GM19023 (cell line): ENCODE measurements around the gene CLEC16A.

Experiments
- ATAC-seq: cut with Tn5 transposase; IDR thresholded peaks from one replicate; pipeline ENCODE4 v1.9.1; 2021; ENCODE audit warnings: mild to moderate bottlenecking, moderate library complexity; ENCODE audit not compliant: unreplicated experiment

Gene CLEC16A

DNA sequence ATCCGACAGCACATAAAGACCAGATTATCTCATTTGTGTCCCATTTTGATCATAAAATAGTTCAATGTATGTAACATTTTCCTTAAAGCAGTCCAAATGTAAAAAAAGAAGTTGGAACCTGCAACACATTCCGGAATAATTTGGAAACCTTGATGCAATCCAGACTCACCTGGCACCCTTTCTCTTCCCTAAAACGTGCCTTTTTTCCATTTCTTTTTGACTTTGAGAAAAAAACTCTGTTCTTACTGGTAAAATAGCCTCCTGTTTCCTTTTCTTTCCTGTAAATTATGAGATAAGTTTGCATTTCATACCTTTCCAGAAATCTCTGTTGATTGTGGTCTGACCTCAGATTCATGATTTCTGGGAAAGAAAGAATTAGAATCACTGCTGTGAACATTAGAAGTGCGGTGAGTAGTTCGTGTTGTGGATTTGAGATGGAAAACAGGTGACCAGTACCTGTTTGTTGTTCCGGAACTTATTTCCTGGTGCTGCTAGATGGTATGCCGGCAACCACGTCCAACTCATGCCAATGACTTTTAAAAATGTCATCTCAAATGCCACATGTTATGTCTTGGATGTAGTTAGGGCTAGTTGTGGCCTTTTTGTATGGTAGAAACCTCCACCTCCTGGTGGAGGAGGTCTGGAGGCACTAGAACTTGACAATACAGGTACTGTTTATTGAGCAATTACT is 203.5 kb downstream of the CLEC16A start:
- ATAC-seq = no peak

DNA sequence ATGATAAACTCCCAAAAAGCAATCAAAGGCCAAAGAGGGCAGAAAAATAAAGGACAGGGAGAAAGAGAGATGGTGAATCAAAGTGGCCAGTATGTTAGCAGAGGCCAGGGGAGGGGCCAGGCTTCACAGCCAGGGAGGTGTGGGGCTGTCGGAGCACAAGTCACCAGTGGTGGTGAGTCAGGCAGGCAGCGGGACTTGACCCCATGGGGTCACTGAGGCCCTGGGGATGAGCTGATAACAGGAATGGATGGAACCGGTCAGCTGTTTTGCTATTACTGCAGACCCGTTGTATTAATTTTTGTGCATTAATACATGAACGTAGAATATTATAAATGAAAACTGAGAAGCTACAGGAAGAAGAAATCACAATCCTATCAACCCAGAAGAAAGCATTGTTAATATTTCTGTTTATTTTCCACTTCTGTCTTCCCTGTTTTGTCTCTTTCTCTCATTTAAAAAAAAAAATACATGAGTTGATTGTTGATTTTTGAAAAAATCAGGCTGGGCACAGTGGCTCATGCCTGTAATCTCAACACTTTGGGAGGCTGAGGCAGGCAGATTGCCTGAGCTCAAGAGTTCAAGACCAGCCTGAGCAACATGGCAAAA is 204.8 kb downstream of the CLEC16A start:
- no peak for ATAC-seq

DNA sequence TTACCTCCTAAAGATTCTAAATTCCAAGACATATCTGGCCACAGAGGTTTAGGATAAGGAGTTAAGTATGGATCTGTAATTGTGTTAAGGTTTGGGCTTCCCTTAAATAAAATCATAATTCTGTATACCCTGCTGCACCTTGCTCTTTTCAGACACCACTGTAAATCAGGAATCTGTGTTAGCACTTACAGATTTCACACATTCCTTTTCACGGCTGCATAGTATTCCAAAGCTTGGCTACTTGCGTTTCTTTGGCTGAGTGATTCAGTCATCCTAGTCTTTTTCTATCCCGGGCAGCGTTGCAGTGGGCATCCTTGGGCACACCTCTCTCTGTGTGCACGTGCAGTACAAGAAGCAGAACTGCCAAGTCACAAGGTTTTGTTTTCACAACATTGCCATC is 205.8 kb downstream of the CLEC16A start:
- no peak for ATAC-seq

DNA sequence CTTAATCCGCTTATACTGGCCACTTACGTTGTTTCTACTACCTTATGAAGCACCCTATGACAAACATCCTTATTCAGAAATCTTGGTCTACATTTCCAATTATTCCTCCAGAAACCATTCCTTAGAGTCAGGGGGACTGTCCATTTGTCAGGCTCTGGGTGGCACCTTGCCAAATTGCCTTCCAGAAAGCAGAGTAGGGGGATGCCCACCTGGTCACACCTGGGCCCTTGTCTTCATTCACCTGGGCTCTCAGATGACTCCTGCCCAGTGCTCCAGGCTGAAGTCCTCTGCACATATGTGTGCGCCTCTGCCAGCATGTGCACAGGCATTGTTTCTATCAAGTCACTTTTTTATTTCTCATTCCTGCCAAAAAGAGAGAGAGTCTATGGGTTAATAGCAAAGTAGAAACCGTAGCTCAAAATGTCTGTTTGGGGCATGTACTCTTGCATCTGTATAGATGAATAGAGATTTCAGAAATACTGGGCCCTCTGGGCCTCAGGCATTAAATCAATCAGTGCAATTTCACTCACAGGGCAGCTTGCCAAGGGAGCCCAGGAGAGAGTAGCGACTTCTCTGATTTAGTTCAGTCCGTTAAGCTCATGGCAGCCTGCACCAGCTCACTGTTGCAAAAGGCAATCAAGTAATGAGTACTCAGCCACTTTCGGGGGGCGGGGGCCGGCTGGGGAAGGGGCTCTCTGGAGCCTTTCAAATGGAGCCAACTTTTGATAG is 207.0 kb downstream of the CLEC16A start:
- no peak for ATAC-seq

DNA sequence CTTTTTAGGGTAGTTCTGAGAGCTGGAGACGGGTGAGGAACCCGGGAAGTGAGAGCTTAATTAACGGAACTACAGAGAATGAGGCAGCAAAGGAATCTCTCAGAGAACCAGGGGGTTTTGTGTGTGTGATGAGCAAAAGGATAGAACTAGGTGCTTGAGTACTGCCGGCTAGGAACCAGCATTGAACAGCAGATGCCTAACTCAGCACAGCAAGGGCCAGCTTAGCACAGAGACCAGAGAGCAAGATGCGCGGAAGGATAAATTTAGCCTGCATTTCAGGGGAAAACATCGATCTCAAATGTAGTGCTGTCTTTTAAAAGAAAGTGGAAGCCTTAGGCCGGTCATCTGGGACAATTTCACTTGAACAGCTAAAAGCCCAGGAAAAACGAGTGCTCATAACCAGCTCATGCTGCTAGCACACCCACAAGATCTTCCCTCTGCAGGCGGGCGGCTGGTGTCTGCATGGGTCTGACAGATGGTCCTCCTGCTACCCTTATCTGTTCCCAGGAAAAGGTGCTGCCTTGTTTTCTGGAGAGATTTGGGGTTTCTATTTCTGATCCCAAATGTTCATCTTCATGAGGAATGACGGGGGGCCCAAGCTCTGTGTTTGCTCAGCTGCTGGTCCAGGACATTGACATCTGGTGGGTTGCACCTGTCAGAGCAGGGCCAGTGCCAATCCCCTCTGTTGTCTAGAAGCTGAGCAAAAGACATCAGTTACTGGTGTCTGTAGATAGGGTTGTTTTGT is 207.7 kb downstream of the CLEC16A start:
- no peak for ATAC-seq

DNA sequence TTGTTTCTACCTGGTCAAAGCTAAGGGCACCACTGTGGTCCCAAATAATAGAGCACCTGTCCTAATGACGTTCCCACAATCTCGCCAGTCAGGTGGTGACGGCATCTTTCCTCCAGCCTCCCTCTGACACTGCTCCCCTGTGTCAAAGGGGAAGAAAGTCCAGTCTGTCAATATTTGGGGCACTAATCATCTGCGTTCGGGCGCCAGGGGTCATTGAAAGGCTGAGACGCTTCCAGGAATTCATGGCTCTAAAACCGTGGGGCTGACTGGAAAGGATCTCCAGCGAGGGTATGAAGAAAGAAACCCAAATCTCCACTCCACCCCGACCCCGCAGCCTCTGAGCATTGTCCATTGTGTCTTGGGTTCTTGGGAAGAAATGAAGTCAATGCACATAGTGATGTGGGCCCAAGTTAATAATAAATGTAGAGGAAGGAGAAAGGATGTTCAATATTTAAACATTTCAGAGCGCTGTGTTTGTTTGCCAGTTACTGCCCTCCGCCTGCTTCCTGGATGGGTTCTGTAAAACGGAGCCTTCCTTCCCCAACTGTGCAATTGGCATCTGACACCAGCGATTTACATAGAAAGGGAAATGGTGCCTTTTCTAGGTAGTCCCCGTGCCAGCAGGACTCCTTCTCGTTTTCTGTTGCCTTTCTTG is 208.4 kb downstream of the CLEC16A start:
- ATAC-seq = no peak

DNA sequence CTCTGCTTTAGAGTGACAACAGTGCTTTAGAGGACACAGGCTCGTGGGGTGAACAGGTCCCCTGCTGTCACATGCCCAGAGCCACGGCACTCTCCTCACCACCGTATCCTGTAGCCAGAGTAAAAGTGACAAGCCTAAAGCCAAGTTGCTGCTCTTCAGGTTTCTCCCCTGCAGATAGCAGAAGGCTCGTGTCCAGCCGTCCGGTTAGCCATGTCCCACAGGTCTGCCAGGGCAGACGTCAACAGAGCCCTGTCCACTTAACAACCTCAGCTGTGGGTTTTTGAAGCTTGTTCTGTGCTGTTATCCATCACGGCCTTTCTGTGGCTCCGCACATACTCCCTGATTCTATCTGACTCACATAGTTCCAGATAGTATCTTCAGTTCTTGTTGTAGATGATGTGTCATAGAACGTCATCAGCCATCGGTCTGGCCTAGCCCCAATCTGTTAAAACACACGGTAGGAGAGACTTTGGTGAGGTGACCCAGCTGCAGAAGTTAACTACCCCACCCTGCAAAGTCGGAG is 211.0 kb downstream of the CLEC16A start:
- ATAC-seq = no peak

DNA sequence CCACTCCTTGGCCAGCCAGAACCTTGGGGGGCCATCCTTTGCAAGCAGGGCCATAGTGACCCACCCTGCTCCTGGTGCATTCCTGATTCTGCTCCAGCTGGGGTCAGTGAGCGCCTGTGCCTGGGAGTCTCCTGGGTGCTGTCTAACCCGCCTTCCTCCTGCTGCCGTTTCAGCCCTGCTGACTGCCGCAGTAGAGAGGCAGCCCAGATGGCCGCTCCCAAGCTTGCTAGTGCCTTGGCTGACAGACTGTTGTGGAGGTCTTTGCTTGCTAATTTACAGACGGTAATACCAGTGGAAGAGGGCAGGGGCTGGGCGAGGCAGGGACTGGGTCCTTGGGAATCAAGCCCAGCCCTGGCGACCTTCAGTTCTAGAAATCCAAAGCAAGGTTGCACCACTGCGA is 212.0 kb downstream of the CLEC16A start:
- ATAC-seq = no peak

DNA sequence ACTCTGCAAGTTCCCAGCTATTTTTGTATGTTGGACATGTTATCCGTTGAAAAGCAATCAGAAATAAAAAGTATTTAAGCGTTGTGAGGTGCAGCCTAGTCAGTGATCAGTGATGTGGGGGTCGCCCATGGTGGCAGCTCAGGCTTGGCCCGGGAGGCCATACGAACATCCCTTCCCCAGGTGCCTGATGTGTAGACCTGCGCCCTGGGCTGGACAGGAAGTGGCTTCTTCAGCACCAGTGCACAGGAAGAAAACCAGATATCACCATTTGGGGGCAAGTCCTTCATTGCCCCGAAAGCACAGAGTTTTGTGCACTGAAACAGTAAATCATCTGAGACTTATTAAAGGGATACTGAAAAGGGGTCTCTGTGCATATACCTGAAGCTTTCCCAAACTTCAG is 212.8 kb downstream of the CLEC16A start:
- no peak for ATAC-seq

DNA sequence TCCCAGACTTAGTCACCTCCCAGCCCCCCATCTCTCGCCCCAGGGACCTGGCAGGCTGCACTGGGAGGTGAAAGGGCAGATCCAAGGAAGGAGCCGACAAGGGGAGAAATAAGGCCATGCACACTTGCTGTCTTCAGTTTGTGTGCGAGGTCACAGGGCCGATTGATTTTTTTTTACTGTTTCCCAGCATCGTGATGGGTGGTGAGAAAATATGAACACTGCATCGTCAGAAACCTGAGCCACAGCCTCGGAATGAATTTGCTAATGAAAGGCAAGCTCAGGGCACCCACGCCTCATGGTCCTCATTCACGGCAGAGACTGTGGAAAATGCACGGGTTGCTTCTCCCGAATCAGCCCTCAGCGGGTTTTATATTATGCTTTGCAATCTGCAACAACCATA is 213.7 kb downstream of the CLEC16A start:
- ATAC-seq = no peak

DNA sequence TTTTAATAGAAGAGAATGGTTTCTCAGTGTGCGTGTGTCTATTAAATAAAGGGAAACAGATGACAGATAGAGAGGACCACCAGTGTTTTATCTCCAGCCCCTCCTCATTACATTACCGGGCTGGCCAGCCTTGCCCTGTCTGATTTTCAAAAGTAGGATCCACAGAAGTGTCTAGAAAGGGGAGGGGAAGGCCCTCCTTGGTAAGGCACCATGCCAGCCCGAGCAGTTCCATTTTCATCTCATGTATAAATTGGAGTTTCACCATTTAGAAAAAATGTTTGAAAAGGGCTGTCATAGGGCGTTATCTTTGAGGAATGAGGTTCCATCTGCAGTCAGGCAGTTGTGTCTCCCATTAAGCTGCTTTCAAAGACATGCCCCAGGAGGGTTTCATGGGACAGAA is 214.9 kb downstream of the CLEC16A start:
- no peak for ATAC-seq

DNA sequence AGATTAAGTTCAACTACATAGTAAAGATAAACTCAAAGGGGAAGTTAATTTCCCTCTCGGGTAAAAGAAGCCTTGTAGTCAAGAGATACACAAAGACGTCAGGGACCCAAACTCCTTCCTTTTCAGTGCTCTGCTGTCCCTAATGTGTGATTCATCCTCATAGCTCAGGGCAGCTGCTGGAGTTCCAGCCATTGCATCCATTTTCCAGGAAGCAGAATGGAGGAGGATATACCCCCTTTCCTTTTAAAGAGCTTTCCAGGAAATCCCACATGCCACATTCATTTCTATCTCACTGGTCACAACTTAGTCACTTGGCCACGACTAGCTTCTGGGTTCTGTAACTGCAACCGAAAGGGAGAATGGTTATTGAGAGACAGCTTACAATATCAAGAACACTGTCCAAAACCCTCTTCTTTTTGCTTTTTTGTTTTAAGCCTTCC is 216.3 kb downstream of the CLEC16A start:
- no peak for ATAC-seq

DNA sequence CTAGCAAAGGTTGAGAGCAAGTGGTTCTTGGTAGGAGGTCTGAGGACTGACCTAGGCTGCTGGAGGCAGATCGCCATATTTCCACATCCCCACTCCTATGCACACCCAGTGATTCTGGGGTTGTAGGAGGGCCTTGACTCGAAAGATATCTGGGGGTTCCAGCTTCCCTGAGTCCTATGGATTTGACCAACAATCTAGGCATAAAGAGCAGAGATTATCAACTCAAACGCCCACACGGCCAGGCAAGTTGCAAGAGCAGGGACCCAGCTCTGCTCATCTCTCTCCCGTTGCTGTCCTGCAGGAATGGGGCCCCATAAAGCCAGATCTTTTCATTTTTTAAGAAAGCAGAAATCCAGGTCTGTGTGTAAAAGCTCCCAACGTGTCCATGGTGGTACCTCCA is 217.1 kb downstream of the CLEC16A start:
- ATAC-seq = no peak

DNA sequence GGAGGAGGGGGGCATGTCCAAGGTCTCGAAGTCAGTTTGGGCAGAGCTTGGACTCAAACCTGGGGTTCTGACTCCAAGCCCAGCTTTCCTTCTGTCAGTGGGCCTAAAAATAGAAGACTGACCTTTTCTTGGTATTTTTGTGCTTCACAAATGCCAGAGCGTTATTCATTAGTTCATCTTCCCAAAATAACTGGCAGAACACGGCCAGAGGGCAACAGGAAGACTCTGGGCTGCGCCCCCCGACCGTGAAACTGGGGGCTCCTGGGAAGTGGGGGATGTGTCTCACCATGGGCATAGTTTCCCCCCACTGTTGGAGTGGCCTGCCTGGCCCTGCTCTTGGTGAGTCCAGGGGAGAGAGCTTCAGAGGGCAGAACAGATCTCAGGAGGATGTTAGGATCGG is 217.6 kb downstream of the CLEC16A start:
- ATAC-seq = no peak

DNA sequence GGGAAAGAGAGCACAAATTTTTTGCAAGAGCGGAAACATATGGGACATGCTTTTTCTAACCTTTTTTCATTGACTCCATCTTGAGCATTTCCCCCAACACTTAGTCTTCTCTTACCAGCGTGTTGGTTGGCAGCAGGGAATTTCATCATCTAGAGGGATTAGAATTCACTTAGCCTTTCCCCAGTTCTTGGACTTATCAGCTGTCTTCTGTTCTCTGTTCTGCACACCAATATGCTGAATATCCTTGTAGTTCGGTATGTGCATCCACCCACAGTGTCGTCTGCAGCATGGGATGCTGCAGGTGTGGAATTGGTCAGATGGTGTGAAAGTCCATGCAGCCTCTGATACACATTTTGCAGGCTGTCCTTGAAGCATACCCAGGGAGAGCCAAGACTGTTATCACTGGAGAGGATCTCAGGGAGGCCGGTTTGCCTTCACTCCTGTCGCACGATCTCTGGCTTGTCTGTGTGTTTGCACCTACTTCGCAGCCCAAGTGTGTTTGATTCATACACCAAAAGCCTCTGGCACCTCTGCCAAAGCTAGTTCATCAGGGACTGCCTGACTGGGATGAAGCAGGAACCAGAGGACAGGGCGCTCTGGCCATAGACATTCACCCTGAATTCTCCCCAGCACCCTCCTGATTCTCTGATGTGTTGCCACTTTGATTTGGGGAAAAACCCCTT is 218.4 kb downstream of the CLEC16A start:
- ATAC-seq = no peak

DNA sequence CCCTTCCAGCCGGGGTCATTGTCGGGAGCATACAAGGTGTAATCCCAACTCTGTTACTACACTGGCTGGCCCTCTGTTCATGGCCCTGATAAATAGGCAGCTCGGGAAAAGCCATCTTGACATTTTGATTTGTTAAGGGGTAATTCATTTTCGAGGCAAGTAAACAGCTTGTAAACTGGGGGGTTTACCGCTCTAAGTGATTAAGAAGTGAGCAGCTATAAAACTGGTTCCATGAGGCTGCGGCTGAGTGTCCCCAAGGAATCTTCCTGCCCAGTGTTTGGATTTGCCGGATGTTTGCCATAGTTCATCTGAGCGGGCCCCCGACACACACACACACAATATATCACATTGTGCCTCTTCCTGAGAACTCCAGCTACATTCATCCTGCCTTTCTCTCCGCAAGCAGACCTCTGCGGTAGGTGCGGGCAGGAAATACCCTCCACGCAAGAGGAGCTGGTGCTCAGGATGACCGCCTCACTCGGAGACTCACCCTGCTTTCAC is 219.4 kb downstream of the CLEC16A start:
- no peak for ATAC-seq

DNA sequence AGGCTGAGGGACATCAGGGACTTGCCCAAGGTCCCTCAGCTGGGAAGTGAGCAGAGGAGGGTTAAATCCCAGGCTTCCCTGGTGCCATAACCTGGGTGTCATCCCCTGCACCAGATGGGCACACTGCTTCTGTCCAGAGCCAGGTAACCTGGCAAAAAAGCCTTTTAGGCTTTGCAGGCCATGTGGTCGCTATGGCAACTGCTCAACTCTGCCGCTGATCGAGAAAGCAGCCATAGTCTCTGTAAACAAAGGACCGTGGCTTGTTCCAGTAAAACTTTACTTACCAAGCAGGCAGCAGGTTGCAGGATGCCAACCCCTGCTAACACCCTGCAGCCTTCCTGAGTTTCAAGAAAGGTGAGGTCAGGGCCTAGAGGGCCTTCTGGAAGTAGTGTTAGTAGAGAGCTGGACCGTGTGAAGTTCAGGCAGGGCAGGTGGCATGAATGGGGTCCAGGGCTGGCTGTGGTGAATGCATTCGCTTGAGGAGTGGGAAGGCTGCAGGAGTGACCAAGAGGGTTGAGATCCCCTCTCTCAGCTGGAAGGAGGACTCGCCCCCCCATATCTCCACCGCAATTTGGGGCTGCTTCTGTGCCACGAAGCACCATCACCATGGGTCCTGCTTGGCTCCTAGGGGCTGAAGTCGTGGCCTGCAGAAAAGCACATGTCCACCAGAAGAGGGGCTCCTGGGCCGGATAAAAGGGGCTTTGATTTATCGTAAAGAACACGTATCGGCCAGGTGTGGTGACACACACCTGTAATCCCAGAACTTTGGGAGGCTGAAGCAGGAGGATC is 220.3 kb downstream of the CLEC16A start:
- ATAC-seq = no peak

DNA sequence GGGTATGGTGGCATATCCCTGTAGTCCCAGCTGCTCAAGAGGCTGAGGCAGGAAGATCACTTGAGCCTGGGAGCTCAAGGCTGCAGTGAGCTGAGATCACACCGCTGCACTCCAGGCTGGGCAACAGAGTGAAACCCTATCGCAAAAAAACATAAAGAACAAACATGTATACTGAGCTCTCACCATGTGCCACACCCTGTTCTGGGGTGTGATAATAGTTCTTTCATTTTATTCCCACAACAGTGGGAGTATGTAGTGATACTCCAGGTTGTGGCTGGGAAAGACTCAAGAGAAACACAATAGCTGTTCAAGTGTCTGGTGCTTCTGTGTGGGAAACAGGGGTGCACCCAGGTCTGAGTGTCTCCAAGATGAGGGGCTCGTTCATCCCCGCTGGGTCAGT is 221.0 kb downstream of the CLEC16A start:
- no peak for ATAC-seq
